GM20431 (cell line): ENCODE data around the gene CDH10.

Experiments used
- in situ Hi-C: fragments of 300-500 bp; cut with MseI, MboI; formaldehyde crosslinking; loops from one replicate; pipeline ENCODE4 v1.15.0; 2020; ENCODE audit warnings: low sequenced_read_pairs; ENCODE audit not compliant: unreplicated experiment

CDH10 gene

DNA sequence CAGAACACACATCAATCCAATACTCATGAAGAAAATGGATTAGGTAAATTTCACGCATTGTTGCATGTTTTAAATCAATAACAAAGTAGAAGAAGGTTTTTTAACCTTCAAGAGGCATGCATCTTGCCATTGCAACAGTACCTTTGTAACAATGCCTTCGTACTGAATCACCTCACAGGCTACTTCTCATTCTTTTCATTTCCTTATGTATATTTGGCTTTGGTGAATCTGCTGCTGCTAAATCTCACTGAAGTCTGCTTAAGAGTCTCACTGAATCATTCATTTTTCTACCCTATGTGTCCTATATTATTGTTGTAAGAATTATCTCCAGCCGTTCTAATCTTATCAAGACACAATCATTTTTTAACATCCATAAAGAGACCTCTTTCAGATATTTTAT is 152.5 kb downstream of the CDH10 start:
- in situ Hi-C loops = no loop called here

- in situ Hi-C loops = no loop called here
Measured at GRCh38 chr5:24491490-24491889, 153.3 kb downstream of the CDH10 start.

DNA sequence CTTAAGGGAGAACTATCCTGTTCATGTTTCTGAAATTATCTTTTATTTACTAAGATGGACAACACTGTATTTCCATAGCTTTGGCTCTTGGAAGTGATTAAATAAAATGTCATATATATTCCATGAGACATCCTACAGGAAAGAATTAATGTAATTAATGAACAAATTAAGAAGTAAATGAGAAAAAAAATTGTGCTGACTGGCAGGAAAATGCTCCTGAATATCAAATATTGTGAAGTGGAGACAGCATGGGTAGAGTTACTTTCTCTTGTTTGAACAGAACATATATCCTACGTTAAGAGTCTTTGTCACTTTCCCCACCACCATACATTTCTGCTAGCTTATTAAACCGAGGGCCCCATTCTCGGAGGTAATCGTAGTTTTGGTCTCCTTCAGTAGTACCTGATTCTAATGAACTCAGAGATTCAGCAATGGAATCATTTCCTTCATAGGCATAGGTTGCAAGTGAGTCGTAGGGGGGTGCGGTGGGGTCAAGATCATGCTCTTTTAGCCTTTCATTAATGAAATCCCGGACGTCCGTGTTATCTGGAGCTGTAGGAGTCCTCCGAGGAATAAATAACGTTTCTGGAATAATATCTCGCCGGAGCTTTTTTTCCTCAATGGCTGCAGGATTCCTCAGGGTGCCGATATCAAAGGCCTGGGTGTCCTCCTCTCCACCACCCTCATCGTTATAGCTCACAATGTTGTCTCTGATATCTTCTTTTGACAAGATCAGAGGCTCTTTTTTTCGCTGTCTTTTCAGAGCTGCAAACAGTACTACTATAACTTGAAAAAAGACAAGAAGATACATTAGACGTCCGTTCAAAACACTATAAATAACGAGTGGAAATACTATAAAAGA is 157.2 kb downstream of the CDH10 start:
- in situ Hi-C loops = no loop called here

- in situ Hi-C loops = no loop called here
Measured at GRCh38 chr5:24480952-24481351, 163.8 kb downstream of the CDH10 start.

- in situ Hi-C loops = no loop called here
Measured at GRCh38 chr5:24477958-24478357, 166.8 kb downstream of the CDH10 start.

DNA sequence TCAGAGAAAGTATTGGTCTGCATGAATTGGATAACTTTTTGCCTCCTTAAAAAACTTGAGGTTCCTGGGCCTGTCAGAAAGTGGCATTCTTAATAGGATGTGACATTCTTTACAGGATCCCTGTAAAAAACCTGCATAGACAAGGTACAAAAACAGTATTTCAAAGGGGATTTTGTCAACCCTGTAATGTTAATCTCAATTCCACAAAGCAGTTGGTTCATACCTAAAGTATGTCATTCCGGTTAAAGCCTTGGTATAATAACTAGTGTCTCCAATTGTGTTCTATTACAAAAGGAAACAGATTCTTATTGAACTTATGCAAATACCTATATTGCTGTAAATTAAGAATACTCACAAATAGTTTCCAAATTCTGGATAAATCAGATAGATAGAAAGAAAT is 169.7 kb downstream of the CDH10 start:
- in situ Hi-C loops = no loop called here

- in situ Hi-C loops = no loop called here
Measured at GRCh38 chr5:24474685-24475084, 170.1 kb downstream of the CDH10 start.

DNA sequence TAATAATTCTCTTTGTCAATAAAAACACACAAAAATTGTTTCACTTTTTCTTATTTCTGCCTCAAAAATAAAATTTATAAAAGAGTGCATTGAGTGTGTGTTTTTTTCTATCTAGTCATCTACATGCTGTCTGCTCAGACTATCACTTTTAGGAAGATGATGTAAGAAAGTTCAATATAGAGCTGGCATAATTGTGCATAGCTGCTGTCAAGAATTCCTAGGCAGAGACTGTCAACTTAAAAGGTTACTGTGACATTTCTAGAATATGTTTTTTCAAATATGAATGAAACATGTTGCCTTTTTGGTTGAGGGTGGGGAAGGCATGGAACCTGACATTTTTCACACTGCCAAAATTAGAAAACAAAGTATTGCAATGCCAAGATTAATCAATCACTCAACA is 172.3 kb downstream of the CDH10 start:
- in situ Hi-C loops = no loop called here

- in situ Hi-C loops = no loop called here
Measured at GRCh38 chr5:24444414-24444813, 200.4 kb downstream of the CDH10 start.

GRCh38 chr5:24439465-24439864 is 205.3 kb downstream of the CDH10 start:
- in situ Hi-C loops = no loop called here
